Loucy (cell line): ENCODE results near the gene EDC4.

Source experiments
- EZH2phosphoT487 ChIP-seq: fragments of 200-600 bp; IDR thresholded peaks from 2 replicates; pipeline ENCODE4 v1.6.1; 2018; ENCODE audit warnings: antibody characterized with exemption, mild to moderate bottlenecking, moderate library complexity, borderline replicate concordance
- TF ChIP-seq, protein P1 (sequence below): fragments of 200-600 bp; sonication (generic); conservative IDR thresholded peaks from 2 replicates; pipeline ENCODE4 v1.5.1; 2014; ENCODE audit warnings: mild to moderate bottlenecking, antibody characterized with exemption, low read length

DNA sequence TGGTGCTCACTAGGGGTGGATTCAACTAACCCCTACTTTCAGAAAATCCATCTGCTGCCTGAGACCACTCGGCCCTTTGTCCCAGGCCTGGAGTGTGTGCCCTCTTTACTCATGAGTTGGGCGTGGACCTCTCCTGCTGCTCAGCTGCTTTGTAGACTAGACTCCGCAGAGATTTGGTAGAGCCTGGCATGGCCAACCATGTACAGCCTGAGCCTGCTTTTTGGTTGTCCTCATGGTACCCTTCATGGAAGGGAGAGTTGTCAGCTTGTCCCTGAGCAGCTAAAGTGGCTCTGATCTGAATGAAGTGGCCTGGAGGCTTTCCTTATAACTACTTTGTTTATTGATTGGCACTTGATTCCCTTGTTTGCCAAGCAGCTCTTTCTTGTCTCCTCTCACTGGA is 1.5 kb downstream of the EDC4 start:
- TF ChIP-seq, protein P1, sequence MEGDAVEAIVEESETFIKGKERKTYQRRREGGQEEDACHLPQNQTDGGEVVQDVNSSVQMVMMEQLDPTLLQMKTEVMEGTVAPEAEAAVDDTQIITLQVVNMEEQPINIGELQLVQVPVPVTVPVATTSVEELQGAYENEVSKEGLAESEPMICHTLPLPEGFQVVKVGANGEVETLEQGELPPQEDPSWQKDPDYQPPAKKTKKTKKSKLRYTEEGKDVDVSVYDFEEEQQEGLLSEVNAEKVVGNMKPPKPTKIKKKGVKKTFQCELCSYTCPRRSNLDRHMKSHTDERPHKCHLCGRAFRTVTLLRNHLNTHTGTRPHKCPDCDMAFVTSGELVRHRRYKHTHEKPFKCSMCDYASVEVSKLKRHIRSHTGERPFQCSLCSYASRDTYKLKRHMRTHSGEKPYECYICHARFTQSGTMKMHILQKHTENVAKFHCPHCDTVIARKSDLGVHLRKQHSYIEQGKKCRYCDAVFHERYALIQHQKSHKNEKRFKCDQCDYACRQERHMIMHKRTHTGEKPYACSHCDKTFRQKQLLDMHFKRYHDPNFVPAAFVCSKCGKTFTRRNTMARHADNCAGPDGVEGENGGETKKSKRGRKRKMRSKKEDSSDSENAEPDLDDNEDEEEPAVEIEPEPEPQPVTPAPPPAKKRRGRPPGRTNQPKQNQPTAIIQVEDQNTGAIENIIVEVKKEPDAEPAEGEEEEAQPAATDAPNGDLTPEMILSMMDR = no peak
- no peak for TF ChIP-seq EZH2phosphoT487
